Activated CD4-positive, alpha-beta T cell treated with anti-CD3 and anti-CD28 coated beads for 1 hour (primary cell): ENCODE measurements around the gene SLC38A10.

Experiments used
- DNase-seq: peaks from one replicate; pipeline ENCODE4 v3.0.0-alpha.2; 2020

Gene SLC38A10

DNA sequence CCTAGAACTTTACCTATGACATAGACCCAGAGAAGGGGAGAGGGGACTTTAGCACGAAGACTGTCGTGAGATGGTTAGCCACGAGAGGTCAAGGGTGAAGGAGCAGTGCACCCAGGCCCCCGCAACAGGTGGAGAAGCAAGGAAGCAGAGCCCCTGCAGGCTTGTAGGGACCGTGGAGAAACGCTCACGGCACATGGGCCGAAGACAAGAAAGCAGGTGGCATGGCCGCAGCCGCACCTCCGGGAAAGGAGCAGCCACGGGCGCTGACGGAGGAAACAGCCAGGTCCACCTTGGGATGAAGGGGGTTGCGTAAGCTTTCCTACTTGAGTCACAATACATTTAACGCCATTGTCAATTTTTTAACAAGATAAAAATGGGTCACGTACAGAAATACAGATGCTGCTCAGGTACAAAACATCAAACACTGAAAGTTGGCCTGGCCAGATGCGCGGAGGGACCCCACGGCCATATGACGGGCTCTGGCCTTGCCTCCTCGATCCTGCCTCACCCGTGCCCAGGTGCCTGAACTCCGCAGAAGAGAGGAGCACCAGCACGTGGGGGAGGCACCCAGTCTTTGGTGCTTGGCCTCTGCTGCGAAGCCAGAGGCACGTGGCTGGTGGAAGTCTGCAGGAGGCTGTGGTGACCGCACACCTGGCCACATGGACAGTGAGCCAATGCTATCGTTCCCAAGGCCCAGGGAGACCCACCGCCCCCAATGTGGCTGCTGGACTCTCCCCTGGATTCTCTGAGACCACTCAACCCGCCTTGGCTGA lies 21.2 kb downstream of the SLC38A10 start:
- no peak for DNase-seq

DNA sequence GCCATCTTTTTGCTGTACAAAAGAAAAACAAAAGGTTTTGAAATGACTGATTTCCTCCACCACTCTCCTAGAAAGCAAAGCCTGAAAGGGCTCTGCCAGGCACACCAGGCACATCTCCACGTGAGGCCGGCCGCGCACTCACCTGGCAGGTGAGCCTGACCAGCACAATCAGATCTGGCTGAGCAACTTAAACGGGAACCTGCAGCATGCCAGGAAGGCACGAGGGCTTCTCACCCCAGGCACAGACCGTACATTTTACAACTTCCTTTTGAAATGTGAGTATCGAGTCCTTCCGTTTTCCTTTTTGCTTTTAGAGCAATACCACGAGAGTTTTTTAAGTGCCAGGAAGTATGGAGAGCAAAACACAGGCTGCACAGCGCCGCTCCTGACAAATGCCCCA lies 22.5 kb downstream of the SLC38A10 start:
- DNase-seq = no peak

DNA sequence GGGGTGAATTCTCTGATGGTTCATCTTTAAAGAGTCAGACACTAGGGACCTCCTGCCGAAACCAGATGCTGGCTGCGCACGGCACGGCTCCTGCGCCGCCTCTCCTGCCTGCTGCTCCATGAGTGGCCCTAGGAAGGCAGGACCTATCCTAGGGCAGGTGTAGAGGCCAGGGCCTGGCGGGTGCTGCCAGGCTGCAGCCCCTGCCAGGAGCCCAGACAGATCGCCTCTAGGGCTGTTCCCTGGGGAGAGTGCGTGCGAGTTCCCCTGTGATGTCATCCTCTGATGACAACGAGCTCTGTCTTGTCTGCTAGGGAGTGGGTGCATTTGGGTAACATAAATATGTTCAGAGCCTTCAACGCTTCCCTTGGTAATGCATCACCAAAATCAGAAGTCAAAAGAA lies 23.9 kb downstream of the SLC38A10 start:
- DNase-seq = no peak

DNA sequence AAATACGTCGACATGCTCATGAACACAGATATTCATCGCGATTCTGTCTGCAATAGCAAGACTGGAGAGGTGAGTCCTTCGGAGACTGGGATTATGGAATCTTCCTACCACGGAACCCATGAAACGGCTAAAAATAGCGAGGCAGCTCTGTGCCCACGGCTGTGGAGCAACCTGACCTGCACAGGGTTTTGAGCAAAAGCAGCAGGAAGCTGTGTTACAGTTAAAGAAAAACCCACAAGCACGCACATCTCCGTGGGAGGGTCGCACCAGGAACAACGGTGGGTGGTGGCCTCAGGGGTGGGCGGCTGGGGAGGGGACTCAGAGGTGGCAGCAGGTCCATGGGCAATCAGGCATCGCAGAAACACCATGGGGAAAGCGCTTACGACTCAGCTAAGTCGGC lies 24.8 kb downstream of the SLC38A10 start:
- DNase-seq = no peak

DNA sequence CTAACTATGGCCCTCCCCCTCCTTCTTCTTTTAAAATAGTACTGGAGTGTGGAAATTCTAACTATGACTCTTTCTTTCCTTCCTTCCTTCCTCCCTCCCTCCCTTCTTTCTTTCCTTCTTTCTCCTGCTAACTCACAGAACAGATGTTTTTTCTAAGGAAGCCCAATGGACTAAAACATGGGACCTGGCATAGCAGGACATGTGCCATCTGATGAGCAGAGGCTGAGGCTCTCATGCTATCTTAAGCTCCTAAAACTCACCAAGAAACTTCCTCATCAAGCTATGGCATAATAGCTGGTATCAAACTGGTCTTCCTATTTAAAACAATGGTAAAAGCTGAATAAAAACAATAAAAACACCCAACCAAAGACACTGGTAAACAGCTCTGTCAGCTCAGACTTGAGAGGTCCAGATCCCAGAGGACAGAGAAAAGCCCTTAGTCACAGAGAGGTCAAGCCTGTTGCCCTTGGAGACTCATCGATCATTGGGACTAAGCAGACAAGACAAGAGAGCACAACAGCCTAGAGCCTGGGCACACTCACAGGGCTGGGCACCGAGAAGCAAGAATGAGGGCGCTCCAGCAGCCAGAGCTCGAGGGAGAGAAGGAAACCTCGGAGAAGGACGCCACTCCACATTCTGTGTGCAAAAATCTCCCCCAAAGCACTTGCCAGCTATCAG lies 27.6 kb downstream of the SLC38A10 start:
- DNase-seq = no peak

DNA sequence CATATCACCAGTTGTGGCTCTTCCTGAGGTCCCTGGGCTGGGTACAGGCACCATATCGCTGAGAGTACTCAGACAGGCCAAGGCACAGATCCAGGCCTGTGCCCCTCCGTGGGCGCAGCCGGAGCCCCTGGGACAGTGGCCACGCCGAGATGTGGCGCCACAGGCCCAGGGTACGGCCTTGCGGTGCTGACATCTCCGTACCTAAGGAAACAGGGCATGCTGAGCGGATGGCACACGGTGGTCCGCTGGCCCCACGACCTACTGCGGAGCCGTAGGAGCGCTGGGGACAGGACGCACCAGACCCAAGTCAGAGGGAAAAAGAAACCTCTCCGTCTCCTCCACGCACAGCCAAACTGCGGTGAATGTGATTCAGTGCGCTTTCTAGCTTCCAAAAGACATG lies 29.5 kb downstream of the SLC38A10 start:
- DNase-seq = no peak

DNA sequence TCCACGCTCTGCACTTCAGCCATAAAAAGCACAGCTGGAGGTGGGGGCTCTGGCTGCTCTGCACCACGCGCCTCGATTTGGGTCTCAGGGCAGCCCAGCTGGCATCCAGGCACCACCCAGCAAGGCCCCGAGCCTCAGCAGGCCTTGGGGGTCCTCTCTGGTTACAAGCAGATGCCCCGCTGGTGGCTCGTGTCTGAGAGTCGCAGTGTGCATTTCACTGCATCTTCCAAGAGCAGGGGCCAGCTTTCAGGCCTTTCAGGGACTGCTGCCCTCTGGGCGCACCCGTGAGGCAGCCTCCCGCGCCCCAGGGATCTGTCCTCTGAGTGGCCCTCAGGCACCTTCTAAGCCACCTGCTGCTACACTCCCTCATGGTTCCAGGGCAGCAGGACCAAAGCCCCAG lies 30.5 kb downstream of the SLC38A10 start:
- no peak for DNase-seq

DNA sequence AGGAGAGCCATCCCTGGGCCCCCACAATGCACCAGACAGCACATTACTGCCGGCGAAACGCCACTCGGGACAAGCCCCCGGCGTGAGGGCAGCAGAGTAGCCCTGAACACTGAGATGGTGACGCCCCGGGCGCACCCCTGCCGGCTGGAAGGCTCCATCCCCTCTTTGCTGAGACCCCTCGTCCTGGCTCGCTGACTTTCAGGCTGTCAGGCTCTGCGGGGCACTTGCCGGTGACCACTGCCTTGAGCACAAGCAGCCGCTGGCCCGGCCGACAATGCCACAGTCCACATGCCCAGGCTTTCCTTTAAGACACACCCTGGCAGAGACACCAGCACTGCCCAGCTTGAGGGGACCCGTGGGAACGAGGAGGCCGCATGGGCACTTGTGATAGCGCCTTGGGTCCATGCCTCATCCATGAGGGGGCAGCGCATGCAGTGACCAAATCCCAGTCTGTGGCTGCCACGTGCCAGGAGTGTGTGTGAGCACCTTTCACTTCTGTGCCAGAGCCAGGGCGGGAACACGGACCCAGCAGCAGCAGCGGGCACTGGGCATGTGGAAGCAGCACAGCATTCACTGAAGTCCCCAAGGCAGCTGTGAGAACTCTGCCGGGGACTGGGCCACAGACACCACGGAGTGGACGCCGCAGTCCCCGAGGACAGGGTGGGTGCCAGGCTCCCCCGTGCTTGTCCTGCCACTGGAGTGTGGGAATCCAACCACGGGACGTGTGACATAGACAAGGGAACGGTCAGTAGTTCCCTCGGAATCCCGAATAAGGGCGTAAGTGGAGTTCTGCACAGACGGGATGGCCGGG lies 31.5 kb downstream of the SLC38A10 start:
- no peak for DNase-seq

DNA sequence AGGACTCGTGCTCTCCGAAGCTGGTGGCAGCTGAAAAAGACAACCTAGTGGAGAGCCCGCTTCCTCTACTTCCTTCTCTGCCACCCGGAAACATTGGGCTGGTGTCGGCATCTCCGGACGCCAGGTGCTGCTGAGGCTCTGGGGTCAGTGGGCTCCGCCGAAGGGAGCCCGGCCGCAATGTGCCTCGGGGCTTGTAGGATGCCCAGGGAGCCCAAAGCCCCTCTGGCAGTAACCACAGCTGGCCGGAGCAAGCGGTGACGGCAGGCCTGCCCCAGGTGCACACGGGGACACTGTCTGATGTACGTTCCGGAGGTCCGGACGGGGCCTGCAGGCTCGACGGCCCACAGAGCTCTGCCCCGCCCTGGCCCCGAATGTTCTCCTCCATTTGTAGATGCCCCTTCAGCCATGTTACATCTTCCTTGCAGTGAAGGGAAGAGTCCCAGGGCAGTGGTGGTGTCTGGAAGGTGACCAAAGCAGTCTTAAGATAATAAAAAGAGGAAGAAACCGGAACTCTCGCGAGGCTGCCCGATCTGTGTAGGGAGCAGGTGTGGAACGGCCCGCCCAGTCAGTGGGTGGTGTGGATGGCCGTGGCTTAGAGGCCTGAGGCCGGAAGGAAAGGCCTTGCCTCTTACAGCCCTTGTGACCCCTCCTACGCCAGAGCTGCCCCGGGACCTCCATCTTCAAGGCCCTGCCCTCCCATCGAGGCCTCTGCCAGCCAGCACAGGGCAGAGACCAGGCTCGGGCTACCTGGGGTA lies 33.3 kb downstream of the SLC38A10 start:
- DNase-seq = no peak

DNA sequence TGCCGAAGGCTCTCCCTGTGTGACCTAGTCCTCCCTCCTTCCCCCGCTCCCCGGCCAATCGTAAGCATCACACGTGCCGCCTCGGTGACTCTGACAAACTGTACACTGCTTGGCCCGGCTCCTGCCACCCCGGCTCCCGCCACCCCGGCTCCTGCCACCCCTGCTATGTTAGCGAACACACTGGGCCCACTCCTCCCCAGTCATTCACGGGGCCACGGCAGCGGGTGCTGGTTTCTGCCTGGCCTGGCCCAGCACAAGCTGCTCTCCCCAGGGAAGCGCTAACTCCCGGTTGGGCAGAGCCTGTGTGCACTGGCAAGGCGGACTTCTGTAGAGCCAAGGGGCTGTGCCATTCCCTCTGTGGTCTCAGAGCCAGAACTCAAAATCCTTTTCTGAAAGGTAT lies 34.0 kb downstream of the SLC38A10 start:
- no peak for DNase-seq

DNA sequence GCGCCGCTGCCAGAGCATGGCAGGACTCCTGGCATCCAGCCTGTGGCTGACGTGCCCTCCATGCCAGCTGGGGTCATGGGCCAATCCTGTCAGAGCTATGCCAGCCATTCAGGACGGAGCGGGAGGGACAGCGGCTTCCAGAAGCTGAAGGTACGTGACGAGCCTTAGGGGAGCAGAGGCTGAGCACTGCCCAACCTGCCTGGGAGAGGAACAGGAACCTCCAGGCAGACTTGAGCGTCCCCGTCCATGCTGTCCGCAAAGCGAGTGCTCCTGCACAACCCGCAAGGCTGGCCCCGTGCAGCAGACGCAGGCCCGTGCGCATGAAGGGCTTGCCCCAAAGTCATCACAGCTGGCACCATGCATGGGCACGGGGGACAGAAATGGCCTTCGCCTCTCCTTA lies 34.5 kb downstream of the SLC38A10 start:
- DNase-seq = no peak

DNA sequence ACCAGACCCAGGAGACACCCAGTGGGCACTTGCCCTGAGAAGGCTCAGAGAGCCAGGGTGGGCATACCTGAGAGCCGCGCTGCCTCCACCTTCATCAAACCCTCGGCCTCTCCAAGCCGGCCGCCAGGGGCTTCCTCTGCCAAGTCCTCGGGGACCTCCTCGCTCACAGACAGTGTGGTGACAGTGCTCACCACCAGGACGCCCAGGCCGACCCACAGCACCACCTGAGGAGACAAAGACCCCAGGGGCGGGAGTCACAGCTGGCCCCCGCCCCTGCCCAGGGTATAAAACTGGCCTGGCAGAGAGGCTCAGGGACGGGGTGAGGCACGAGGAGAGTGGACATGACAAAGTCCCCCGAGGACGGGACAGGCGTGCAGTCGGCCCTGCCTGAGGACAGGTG lies 34.9 kb downstream of the SLC38A10 start:
- DNase-seq = no peak

DNA sequence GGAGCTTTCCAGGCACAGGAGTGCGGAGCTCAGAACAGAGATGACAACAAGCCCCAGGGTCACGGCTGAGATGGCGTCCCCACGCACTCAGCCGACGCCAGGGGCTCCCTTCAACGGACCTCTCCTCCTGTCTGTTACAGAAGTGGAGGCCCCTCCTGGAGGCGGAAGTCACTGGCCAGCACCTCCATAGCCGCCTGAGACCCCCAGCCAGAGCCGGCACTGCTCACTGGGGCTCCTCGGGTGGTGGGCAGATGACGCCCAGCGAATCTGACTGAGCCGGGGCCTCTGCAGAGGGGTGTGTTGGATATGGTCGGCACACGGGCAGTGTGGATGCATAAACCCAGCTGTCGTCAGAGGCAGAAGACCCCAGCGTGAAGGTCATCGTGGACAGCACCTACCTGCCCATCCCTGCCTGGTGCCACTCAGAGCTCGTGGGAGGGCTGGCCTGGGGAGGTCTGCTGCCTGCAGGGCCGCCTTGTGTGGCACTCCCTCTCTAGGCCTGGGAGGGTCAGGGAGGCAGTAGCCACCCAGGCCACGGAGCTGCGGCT lies 36.0 kb downstream of the SLC38A10 start:
- no peak for DNase-seq

DNA sequence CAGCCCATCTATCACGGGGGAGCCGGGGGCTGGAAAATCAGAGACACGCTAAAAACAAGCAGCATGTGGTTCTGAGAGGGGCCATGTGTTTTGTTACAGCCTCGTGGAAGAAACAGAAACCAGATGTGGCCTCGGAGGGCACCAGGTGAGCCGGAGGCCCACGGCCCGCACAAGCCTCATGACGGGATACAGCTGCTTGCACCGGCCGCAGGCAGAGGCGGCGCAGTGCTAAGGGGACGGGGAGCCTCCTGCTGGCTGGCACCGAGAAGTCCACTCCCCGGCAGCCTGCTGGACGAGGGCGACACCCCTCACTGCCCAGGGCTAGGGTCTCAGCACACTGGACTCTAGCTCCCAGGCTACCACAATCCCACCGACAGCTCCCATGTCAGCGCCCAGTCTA lies 36.8 kb downstream of the SLC38A10 start:
- no peak for DNase-seq

DNA sequence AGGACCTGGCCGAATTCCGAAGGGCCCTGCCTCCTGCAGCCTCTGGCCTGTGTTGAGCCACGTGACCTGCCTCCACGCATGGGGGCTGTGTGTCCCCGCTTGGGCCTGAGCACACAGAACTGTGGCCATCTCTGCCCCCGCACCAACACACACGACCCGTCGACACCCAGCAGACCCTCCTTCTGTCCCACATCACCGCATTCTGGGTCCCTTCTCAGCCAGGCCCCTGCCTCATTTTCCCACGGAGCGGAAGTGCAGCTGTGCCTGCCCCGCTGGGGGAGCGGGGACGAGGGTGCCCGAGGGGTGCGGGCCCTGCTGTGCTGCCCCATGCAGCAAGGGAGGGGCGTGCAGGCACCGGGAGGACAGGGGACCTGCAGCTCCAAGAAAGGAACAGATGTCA lies 37.6 kb downstream of the SLC38A10 start:
- no peak for DNase-seq

DNA sequence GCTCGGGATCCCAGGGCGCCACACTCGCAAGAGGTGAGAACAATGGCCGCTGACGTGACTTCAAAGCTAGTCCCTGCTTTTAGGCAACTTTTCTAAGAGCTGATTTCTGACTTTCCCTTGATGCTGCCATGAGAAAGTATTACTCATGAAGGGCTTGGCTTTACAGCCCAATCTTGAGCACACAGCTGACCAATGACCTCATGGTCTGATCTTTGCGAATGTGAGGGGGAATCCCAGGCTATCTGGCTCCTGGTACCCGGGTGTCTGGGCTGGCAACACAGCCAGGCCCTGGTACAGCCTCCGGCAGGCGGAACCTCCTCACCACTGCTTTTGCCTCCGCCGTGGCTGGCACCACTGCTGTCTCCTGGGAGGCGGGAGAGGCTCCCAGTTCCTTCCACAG lies 38.5 kb downstream of the SLC38A10 start:
- no peak for DNase-seq

DNA sequence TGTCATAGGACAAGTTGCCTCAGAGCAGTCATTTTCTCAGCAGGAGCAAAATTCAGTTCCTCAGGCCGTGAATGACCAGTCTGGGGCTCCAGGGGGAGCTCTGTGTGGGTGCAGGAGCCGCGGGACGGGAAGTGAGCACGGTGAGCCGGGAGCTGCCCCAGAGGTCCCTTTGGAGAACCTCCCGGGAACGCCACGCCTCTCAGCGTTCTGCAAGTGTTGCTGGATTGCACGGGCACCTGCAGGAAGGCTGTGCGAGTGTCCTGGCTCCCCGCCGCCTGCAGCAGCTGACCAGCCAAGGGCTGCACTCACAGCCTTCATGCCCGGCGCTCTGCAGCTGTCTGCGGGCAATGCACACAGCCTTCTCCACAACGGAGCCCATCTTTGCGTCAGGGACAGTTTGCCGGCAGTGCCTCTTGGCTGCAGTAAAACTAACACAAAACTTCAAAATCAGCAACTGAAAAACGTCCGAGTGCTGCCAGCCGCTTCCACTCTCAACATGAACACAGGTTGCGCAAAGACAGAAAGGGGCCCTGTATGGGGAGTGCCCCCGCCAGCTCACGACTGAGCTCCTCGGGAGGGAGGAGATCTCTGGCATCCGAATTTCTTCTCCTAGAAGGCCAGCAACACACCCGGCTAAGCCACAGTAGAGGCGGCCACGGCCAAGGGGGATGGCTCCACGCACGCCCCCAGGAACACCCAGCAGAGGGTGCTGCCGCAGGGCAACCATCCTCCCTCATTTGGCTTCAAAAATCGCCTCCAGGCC lies 40.0 kb downstream of the SLC38A10 start:
- DNase-seq = no peak

DNA sequence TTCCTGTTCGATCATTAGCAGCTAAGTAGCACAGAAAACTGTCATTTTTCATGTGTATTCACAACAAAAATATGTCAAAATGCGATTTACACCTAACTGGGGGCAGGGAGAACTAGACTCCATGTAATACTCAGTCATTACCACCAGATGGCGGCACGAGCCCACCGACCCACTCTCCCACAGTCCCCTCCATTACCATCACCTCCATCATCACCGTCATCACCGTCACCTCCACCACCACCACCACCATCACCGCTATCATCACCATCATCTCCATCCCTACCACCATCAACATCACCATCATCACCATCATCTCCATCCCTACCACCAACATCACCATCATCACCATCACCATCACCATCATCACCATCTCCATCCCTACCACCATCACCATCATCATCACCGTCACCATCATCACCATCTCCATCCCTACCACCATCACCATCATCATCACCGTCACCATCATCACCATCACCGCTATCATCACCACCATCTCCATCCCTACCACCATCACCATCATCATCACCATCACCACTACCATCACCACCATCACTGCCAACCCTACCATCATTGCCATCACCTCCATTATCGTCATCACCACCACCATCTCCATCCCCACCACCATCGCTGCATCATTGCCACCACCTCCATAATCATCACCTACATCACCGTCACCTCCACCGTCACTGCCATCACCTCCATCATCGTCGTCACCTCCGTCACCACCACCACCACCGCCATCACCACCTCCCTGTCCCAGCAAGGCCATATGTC lies 41.6 kb downstream of the SLC38A10 start:
- peak; percentile 45 for DNase-seq

DNA sequence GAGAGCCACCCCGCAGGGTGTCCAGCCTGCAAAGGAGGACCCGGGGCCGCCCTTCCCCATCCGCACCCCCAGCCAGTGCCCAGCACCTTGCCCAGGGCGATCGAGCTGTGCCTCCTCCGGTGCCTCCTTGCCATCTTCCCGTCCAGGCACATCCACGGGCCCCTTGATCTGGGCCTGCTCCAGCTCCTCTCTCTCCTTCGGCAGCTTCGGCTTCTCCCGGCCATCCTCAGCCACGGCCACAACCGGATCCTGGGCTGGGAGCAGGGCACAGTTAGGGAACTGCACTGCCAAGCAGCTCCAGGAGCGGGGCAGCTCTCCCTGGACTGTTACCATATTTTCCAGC lies 42.1 kb downstream of the SLC38A10 start:
- no peak for DNase-seq

DNA sequence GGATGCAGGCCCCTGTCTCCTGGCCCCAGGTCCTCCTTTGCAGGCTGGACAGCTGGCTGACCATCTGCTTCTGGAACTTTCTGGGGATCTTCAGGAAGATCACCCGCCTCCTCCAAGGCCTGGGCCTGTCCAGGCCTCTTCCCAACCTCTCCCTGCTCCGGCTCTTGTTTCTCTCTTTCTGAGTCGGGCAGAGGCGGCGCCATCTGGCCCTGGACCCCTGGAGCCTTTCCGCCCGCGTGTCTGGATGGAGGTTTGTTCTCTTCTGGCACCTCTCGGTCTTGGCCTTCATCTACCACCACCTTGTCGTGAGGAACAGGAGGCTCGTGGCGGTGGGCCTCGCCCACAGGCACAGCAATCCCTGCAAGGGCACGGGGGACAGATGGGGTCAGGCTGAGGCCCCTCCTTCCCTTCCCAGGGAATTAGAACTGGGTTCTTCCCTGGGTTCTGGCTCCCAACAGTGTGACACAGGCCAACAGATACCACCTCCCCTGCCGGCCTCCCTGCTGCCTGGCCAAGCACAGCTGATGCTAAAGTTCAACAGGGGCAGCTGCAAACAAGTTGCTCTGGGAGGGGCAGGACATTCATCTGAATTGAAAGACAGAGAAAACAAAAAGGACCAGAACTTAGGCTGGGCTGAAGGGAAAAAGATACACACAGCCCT lies 42.7 kb downstream of the SLC38A10 start:
- no peak for DNase-seq
